Small intestine (tissue), 7 donors: ENCODE results near the gene SPAG7. TPM values are rescaled to one million over a fixed set of nuclear protein-coding genes. Genes with fewer than 3 reads are reported as not detected.
"Not testable (repeated sequence)": the region's sequence is repeated elsewhere in the genome, so short reads cannot be mapped to it uniquely, and the experiment has no call there.

Experiments
- DNase-seq, 2 donors: peaks; one replicate each; pipeline versions ENCODE4 v3.0.0 to v3.0.0-alpha.2; 2013
- FAIRE-seq: peaks from 2 replicates; lab custom pipeline; 2012; peaks lifted over from hg19 to GRCh38; lab: Jason Lieb, UNC
- H3K27ac ChIP-seq, 3 donors: one replicate each; pipeline ENCODE4 v1.5.1; 2013; ENCODE audit warnings: low read length in 2 of 3, mild to moderate bottlenecking in 2 of 3, control low read depth in 1 of 3, inconsistent platforms in 1 of 3, low read depth in 1 of 3, moderate library complexity in 1 of 3
- H3K27me3 ChIP-seq, 3 donors: one replicate each; pipeline ENCODE4 v1.6.1; 2013; ENCODE audit warnings: low read length in 3 of 3, inconsistent platforms in 1 of 3; ENCODE audit not compliant: control insufficient read depth in 3 of 3, insufficient read depth in 3 of 3
- H3K36me3 ChIP-seq, 3 donors: one replicate each; pipeline ENCODE4 v1.6.1; 2013; ENCODE audit warnings: low read length in 3 of 3, inconsistent platforms in 1 of 3, low read depth in 1 of 3, mild to moderate bottlenecking in 1 of 3, moderate library complexity in 1 of 3; ENCODE audit not compliant: control insufficient read depth in 3 of 3, insufficient read depth in 2 of 3
- H3K4me1 ChIP-seq, 3 donors: one replicate each; pipeline ENCODE4 v1.6.1; 2013; ENCODE audit warnings: low read length in 2 of 3, inconsistent platforms in 1 of 3, low read depth in 1 of 3, mild to moderate bottlenecking in 1 of 3, moderate library complexity in 1 of 3; ENCODE audit not compliant: control insufficient read depth in 3 of 3, insufficient read depth in 2 of 3
- H3K4me3 ChIP-seq, 3 donors: one replicate each; pipeline ENCODE4 v1.5.1; 2013; ENCODE audit warnings: low read length in 3 of 3, control low read depth in 1 of 3, inconsistent platforms in 1 of 3, low read depth in 1 of 3, mild to moderate bottlenecking in 1 of 3, moderate library complexity in 1 of 3
- H3K9me3 ChIP-seq, 2 donors: one replicate each; pipeline ENCODE4 v1.6.1; 2013; ENCODE audit warnings: low read depth in 1 of 2, low read length in 1 of 2; ENCODE audit not compliant: control insufficient read depth in 2 of 2, insufficient read depth in 1 of 2
- WGBS, 3 donors: extraction: QIAGEN DNeasy Blood & Tissue Kit; methylation state at CpG; one replicate each; pipeline ENCODE4 v1.1.7; 2013; 5-methylcytosine and 5-hydroxymethylcytosine counted together
- polyA plus RNA-seq, 4 donors: library from polyadenylated mRNA; stranded (reverse) in 3 of 4; unstranded in 1 of 4; fragments of 200-250 nt in 3 of 4; fragments of 120-200 nt in 1 of 4; gene quantifications; one replicate each; pipeline versions ENCODE4 v1.2.1 to v1.2.3, GENCODE V29; 2013
- donor health status: healthy with polysubstance abuse.
- donor health status: control.
- donor health status: control.
- donor health status: Bipolar disorder and iron deficiency.
- donor health status: healthy.

Gene SPAG7
- polyA plus RNA-seq, 4 donors, result 76.7 to 101 (median 80.0) TPM

DNA sequence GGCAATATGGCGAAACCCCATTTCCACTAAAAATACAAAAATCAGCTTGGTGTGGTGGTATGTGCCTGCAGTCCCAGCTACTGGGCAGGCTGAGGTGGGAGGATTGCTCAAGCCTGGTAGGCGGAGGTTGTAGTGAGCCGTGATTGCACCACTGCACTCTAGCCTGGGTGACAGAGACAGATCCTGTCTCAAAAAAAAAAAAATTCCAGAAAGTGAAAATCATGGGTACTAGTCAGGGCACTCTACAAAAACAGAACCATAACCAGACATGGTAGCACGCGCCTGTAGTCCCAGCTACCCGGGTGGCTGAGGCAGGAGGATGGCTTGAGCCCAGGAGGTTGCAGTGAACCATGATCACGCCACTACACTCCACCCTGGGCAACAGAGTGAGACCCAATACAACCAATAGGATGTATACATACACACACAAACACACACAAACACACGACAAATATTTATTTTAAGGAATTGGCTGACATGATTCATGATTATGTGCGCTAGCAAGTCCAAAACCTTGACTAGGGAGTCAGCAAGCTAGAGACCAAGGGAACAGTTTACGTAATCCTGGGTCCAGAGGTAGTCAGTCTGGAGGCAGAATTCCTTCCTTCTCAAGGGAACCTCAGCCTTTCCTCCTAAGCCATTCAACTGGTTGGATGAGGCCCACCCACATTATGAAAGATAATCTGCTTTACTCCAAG, 47.1 kb downstream of the SPAG7 start:
- H3K27me3 ChIP-seq, result no peaks in the 10 kb centered on the region
- FAIRE-seq, result no peak
- 80 to 86% (median 82%) methylated on average over 10 of the region's 10 CpGs for WGBS, 3 donors
- no peaks in the 10 kb centered on the region for H3K4me1 ChIP-seq
- no peaks in the 10 kb centered on the region for H3K36me3 ChIP-seq
- H3K9me3 ChIP-seq, result no peaks in the 10 kb centered on the region
- DNase-seq, result no peak
- no peak overlapping the region for H3K27ac ChIP-seq
- H3K4me3 ChIP-seq, result no peak overlapping the region

DNA sequence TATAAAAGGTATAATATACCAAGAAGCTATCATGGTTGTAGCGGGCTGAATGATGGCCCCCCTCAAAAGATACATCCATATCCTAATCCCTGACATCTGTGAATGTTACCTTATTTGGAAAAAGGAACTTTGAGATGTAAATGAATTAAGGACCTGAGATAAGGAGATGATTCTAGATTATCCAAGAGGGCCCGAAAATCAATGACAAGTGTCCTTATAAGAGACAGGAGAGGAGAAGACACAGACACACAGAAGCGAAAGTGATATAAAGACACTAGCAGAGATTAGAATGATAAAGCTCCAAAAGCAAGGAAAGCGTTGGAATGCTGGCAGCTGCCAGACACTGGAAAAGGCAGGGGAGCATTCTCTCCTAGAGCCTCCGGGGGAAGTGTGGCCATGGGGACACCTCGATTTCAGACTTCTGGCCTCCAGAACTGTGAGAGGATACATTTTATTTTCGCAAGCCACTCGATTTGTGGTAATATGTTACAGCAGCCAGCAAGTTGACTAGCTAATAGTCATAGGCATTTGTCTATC, 48.0 kb downstream of the SPAG7 start:
- Histone ChIP-seq H3K36me3 (no peaks in the 10 kb centered on the region), H3K27me3 (no peaks in the 10 kb centered on the region), H3K4me1 (no peaks in the 10 kb centered on the region), H3K4me3 (no peak overlapping the region), H3K9me3 (no peaks in the 10 kb centered on the region), H3K27ac (no peak overlapping the region)
- DNase-seq (no peak), FAIRE-seq (no peak)
- WGBS, 3 donors, result 66 to 69% (median 66%) methylated on average over 8 of the region's 8 CpGs

- peaks cover 0 to 11% (median 0%) of the 10 kb centered on the region in 3 donors for H3K4me1 ChIP-seq
- H3K27me3 ChIP-seq, H3K36me3 ChIP-seq, H3K9me3 ChIP-seq, H3K27ac ChIP-seq, H3K4me3 ChIP-seq, FAIRE-seq, DNase-seq: not testable (repeated sequence)
- 66 to 86% (median 72%) methylated on average over 4 of the region's 4 CpGs for WGBS, 3 donors
Observed at GRCh38 chr17:4914551-4914950, 53.1 kb downstream of the SPAG7 start.

DNA sequence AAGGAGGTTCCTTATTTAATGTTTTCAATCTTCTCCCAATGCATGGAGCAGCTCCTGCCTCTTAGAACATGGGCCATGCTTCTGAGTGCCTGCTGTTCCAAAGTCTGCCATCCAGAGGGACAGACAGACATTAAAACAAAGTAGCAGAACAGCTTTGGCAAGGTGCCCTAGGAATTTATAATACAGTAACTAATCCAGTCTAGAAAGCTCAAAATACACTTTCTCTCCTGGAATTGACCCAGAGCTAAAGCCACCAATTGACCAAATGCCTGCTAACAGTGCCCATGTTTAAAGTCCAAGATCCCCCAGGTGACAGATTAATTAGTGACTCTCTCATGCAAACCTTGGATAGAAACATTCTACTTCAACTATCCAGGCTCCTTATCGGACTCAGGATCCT, 53.6 kb downstream of the SPAG7 start:
- 8 to 54% (median 22%) methylated on average over 1 of the region's 1 CpG for WGBS, 3 donors
- Histone ChIP-seq H3K27me3 (no peaks in the 10 kb centered on the region), H3K36me3 (no peaks in the 10 kb centered on the region), H3K4me1 (peaks cover 0 to 16% (median 0%) of the 10 kb centered on the region in 3 donors), H3K9me3 (no peaks in the 10 kb centered on the region), H3K27ac (peak overlapping the region in 1 of 3 donors; percentile 8), H3K4me3 (no peak overlapping the region)
- no peak for FAIRE-seq
- peak; percentile 74 for DNase-seq

Other genes starting within 250 kb of the SPAG7 start
- 10 to 100 TPM; 36.3 to 61.1 (median 42.7) TPM for gene MED11, start 236.4 kb downstream of the SPAG7 start, polyA plus RNA-seq
- gene ZMYND15, start 228.0 kb downstream of the SPAG7 start, polyA plus RNA-seq, result 10 to 100 TPM in 2 of 4 donors, 1 to 10 TPM in 2; 2.0 to 13.5 (median 7.7) TPM
- gene CXCL16, start 227.9 kb downstream of the SPAG7 start, polyA plus RNA-seq, result 10 to 100 TPM; 37.5 to 77.8 (median 48.1) TPM
- 100 to 1,000 TPM in 2 of 4 donors, 10 to 100 TPM in 2; 27.8 to 503 (median 282) TPM for gene TM4SF5, start 195.9 kb downstream of the SPAG7 start, polyA plus RNA-seq
- 1 to 10 TPM; 1.3 to 6.9 (median 4.2) TPM for gene VMO1, start 181.5 kb downstream of the SPAG7 start, polyA plus RNA-seq
- gene GLTPD2, start 178.9 kb downstream of the SPAG7 start, polyA plus RNA-seq, result 10 to 100 TPM in 3 of 4 donors, 1 to 10 TPM in 1; 4.2 to 49.4 (median 33.8) TPM
- 100 to 1,000 TPM in 3 of 4 donors, 10 to 100 TPM in 1; 87.8 to 219 (median 174) TPM for gene PSMB6, start 171.7 kb downstream of the SPAG7 start, polyA plus RNA-seq
- gene PLD2, start 160.7 kb downstream of the SPAG7 start, polyA plus RNA-seq, result 10 to 100 TPM in 2 of 4 donors, 1 to 10 TPM in 2; 9.2 to 18.8 (median 10.7) TPM
- 100 to 1,000 TPM in 1 of 4 donors, 10 to 100 TPM in 3; 49.2 to 110 (median 64.7) TPM for gene MINK1, start 134.5 kb downstream of the SPAG7 start, polyA plus RNA-seq
- 1 to 10 TPM in 2 of 4 donors, under 1 TPM in 2; 0.45 to 2.2 (median 1.2) TPM for gene C17orf107, start 68.3 kb downstream of the SPAG7 start, polyA plus RNA-seq
- gene CHRNE, start 64.7 kb downstream of the SPAG7 start, polyA plus RNA-seq, result under 1 TPM; 0.27 to 0.66 (median 0.41) TPM
- gene GP1BA, start 35.5 kb downstream of the SPAG7 start, polyA plus RNA-seq, result 1 to 10 TPM in 1 of 4 donors, under 1 TPM in 1, not detected in 2; 0.06 to 1.4 TPM
- gene SLC25A11, start 27.8 kb downstream of the SPAG7 start, polyA plus RNA-seq, result 10 to 100 TPM; 46.1 to 79.2 (median 60.8) TPM
- 100 to 1,000 TPM; 108 to 132 (median 123) TPM for gene RNF167, start 27.5 kb downstream of the SPAG7 start, polyA plus RNA-seq
- 1,000 to 10,000 TPM in 1 of 4 donors, 100 to 1,000 TPM in 3; 501 to 1,180 (median 908) TPM for gene PFN1, start 19.3 kb downstream of the SPAG7 start, polyA plus RNA-seq
- gene ENO3, start 16.7 kb downstream of the SPAG7 start, polyA plus RNA-seq, result 10 to 100 TPM; 10.7 to 98.0 (median 27.5) TPM
- 10 to 100 TPM; 34.1 to 93.7 (median 58.6) TPM for gene CAMTA2, start 19.9 kb upstream of the SPAG7 start, polyA plus RNA-seq
- 1 to 10 TPM; 2.1 to 4.9 (median 4.0) TPM for gene INCA1, start 29.7 kb upstream of the SPAG7 start, polyA plus RNA-seq
- 100 to 1,000 TPM in 1 of 4 donors, 10 to 100 TPM in 3; 67.4 to 141 (median 82.5) TPM for gene KIF1C, start 30.1 kb upstream of the SPAG7 start, polyA plus RNA-seq
- gene SLC52A1, start 67.6 kb upstream of the SPAG7 start, polyA plus RNA-seq, result 10 to 100 TPM in 3 of 4 donors, 1 to 10 TPM in 1; 1.9 to 44.5 (median 29.5) TPM
- gene ZFP3, start 110.7 kb upstream of the SPAG7 start, polyA plus RNA-seq, result 1 to 10 TPM; 2.7 to 9.5 (median 3.7) TPM
- gene ZNF232, start 144.1 kb upstream of the SPAG7 start, polyA plus RNA-seq, result 10 to 100 TPM in 1 of 4 donors, 1 to 10 TPM in 3; 6.3 to 11.2 (median 8.3) TPM
- under 1 TPM in 2 of 4 donors, not detected in 2; 0.03 to 0.44 TPM for gene USP6, start 148.2 kb upstream of the SPAG7 start, polyA plus RNA-seq
- 10 to 100 TPM in 1 of 4 donors, 1 to 10 TPM in 1, under 1 TPM in 2; 0.22 to 14.0 (median 0.94) TPM for gene ZNF594, start 224.1 kb upstream of the SPAG7 start, polyA plus RNA-seq